HG02885 (cell line): ENCODE measurements around the gene PALMD.

Experiments used
- ATAC-seq: cut with Tn5 transposase; IDR thresholded peaks from one replicate; pipeline ENCODE4 v1.9.1; 2021; ENCODE audit warnings: mild to moderate bottlenecking; ENCODE audit not compliant: unreplicated experiment, poor library complexity

The PALMD gene

GRCh38 chr1:99737016-99737415 lies 91.1 kb downstream of the PALMD start:
- no peak for ATAC-seq

GRCh38 chr1:99738858-99739465 lies 93.0 kb downstream of the PALMD start:
- ATAC-seq = no peak

GRCh38 chr1:99740141-99740540 lies 94.2 kb downstream of the PALMD start:
- ATAC-seq = no peak
